HG03558 (cell line): ENCODE results near the gene POLD3.

Experiments used
- ATAC-seq: cut with Tn5 transposase; IDR thresholded peaks from one replicate; pipeline ENCODE4 v1.9.1; 2021; ENCODE audit warnings: moderate number of reproducible peaks; ENCODE audit not compliant: unreplicated experiment; ENCODE audit errors: extremely low read depth

POLD3 gene

GRCh38 chr11:74683279-74683871 is 91.0 kb downstream of the POLD3 start:
- ATAC-seq: no peak

- no peak for ATAC-seq
Observed at GRCh38 chr11:74683941-74684481, 91.6 kb downstream of the POLD3 start.

- ATAC-seq: no peak
Observed at GRCh38 chr11:74684661-74685060, 92.3 kb downstream of the POLD3 start.

GRCh38 chr11:74685338-74685737 is 93.0 kb downstream of the POLD3 start:
- no peak for ATAC-seq

GRCh38 chr11:74685905-74686304 is 93.5 kb downstream of the POLD3 start:
- no peak for ATAC-seq

GRCh38 chr11:74686792-74687191 is 94.4 kb downstream of the POLD3 start:
- ATAC-seq: no peak

- ATAC-seq: no peak
Observed at GRCh38 chr11:74687237-74688023, 95.0 kb downstream of the POLD3 start.

GRCh38 chr11:74689666-74690065 is 97.3 kb downstream of the POLD3 start:
- no peak for ATAC-seq

- no peak for ATAC-seq
Observed at GRCh38 chr11:74691755-74692154, 99.4 kb downstream of the POLD3 start.
